Left hindlimb (tissue), 1 donor: ENCODE results near the gene RBBP4.
A peak's percentile ranks its signal among the peaks of the same experiment; 100 is the strongest.
"Not testable (repeated sequence)": the region's sequence is repeated elsewhere in the genome, so short reads cannot be mapped to it uniquely, and the experiment has no call there.

Source experiments
- DNase-seq: peaks from one replicate; pipeline ENCODE4 v3.0.0-alpha.2; 2018

The RBBP4 gene

GRCh38 chr1:32695098-32695904 lies 44.3 kb downstream of the RBBP4 start:
- DNase-seq = peak; percentile 67

GRCh38 chr1:32696041-32696440 lies 45.0 kb downstream of the RBBP4 start:
- DNase-seq = no peak

- DNase-seq = not testable (repeated sequence)
Observed at GRCh38 chr1:32696996-32697395, 46.0 kb downstream of the RBBP4 start.

GRCh38 chr1:32701421-32701911 lies 50.5 kb downstream of the RBBP4 start:
- DNase-seq = no peak

GRCh38 chr1:32701951-32702598 lies 51.1 kb downstream of the RBBP4 start:
- DNase-seq = peak; percentile 45

- DNase-seq = peak; percentile 78
Observed at GRCh38 chr1:32702599-32703478, 51.8 kb downstream of the RBBP4 start, which contains the start of gene SYNC. SYNC (minus strand) TSS chr1:32702770; CDS start chr1:32702660, 110 bp downstream.

- peak; percentile 75 for DNase-seq
Observed at GRCh38 chr1:32703479-32704291, 52.7 kb downstream of the RBBP4 start.

- no peak for DNase-seq
Observed at GRCh38 chr1:32705516-32705915, 54.5 kb downstream of the RBBP4 start.

GRCh38 chr1:32706491-32706890 lies 55.5 kb downstream of the RBBP4 start:
- peak; percentile 47 for DNase-seq

GRCh38 chr1:32709075-32709474 lies 58.1 kb downstream of the RBBP4 start:
- DNase-seq = no peak

GRCh38 chr1:32709476-32709875 lies 58.5 kb downstream of the RBBP4 start:
- DNase-seq = no peak

- DNase-seq = not testable (repeated sequence)
Observed at GRCh38 chr1:32711221-32711620, 60.2 kb downstream of the RBBP4 start.

GRCh38 chr1:32713081-32713480 lies 62.1 kb downstream of the RBBP4 start:
- DNase-seq = no peak

GRCh38 chr1:32714277-32714676 lies 63.3 kb downstream of the RBBP4 start:
- no peak for DNase-seq

- no peak for DNase-seq
Observed at GRCh38 chr1:32715901-32716311, 64.9 kb downstream of the RBBP4 start.

- no peak for DNase-seq
Observed at GRCh38 chr1:32716312-32717148, 65.5 kb downstream of the RBBP4 start.

- DNase-seq = no peak
Observed at GRCh38 chr1:32717503-32717902, 66.5 kb downstream of the RBBP4 start.

- no peak for DNase-seq
Observed at GRCh38 chr1:32718036-32718435, 67.0 kb downstream of the RBBP4 start.

- DNase-seq = no peak
Observed at GRCh38 chr1:32718527-32718926, 67.5 kb downstream of the RBBP4 start.

- no peak for DNase-seq
Observed at GRCh38 chr1:32719681-32720275, 68.8 kb downstream of the RBBP4 start.
